AG04450 (cell line): ENCODE measurements around the gene SEMA5A. TPM values are rescaled to one million over a fixed set of nuclear protein-coding genes. Genes with fewer than 3 reads are reported as not detected.

Experiments used
- CTCF ChIA-PET: fragments of 300-600, 350-600 bp; formaldehyde crosslinking; extraction: SDS; loops from one replicate; lab custom pipeline; 2022; ENCODE audit warnings: antibody characterized with exemption, inconsistent platforms; lab: Charles Lee
- POLR2A ChIA-PET: fragments of 350-600 bp; formaldehyde crosslinking; extraction: SDS; loops from one replicate; lab custom pipeline; 2021; ENCODE audit warnings: antibody characterized with exemption, inconsistent platforms; lab: Yijun Ruan, JAX
- DNase-seq: peaks from one replicate; pipeline ENCODE4 v3.0.0-alpha.2; 2011; ENCODE audit warnings: low read depth, low spot score
- H3K27ac ChIP-seq: one replicate; pipeline ENCODE4 v1.5.1; 2012; ENCODE audit warnings: low read depth, low read length, control low read depth
- H3K27me3 ChIP-seq: one replicate; pipeline ENCODE4 v1.6.0; 2012; ENCODE audit warnings: low read length; ENCODE audit not compliant: control insufficient read depth, insufficient read depth
- H3K4me3 ChIP-seq: 2 replicates; pipeline ENCODE4 v1.5.1; 2011; ENCODE audit warnings: mild to moderate bottlenecking, low read depth, low read length, control low read depth
- H3K9me3 ChIP-seq: 2 replicates; pipeline ENCODE4 v1.5.1; 2012; ENCODE audit warnings: low read length; ENCODE audit not compliant: control insufficient read depth, insufficient read depth
- CTCF ChIP-seq: IDR thresholded peaks from 2 replicates; pipeline ENCODE4 v1.5.1; 2011; ENCODE audit warnings: low read depth, low read length, control low read depth, inconsistent platforms
- polyA plus RNA-seq: library from polyadenylated mRNA; depleted of rRNA; stranded (reverse); fragments of >200 nt; gene quantifications from 2 replicates; pipeline ENCODE4 v1.2.3, GENCODE V29; 2011

Gene SEMA5A
- polyA plus RNA-seq, 1 experiment, result 31.8 TPM

- Histone ChIP-seq H3K27ac (no peak overlapping the region), H3K4me3 (no peak overlapping the region), H3K27me3 (no peaks in the 10 kb centered on the region), H3K9me3 (peaks cover 2% of the 10 kb centered on the region)
- POLR2A ChIA-PET, result interaction anchor here (0.8 kb wide), 1 partner anchor 331 kb away, joined by 6 read pairs; no protein-coding TSS in a partner anchor
- no peak for TF ChIP-seq CTCF
- CTCF ChIA-PET, result interaction anchor here (0.7 kb wide), 1 partner anchor 608 kb away, joined by 3 read pairs; no protein-coding TSS in a partner anchor
- DNase-seq, result no peak
Observed at GRCh38 chr5:9197881-9198260, 348.0 kb downstream of the SEMA5A start.

- Histone ChIP-seq H3K27ac (no peak overlapping the region), H3K9me3 (no peaks in the 10 kb centered on the region; the same call in 1 of the 2 replicates), H3K4me3 (no peak overlapping the region), H3K27me3 (no peaks in the 10 kb centered on the region)
- POLR2A ChIA-PET, result no interaction called here
- peak; percentile 42 for DNase-seq
- CTCF ChIA-PET, result interaction anchor here (0.7 kb wide), 1 partner anchor 855 kb away, joined by 4 read pairs; no protein-coding TSS in a partner anchor
- no peak for TF ChIP-seq CTCF
Observed at GRCh38 chr5:9196403-9197227, 349.3 kb downstream of the SEMA5A start.

- no peak for TF ChIP-seq CTCF
- ChIA-PET CTCF (interaction anchor here (0.7 to 1.0 kb wide), 2 partner anchors 10 to 28 kb away, joined by 3 read pairs; no protein-coding TSS in a partner anchor), POLR2A (interaction anchor here (0.6 kb wide), 2 partner anchors 180 to 365 kb away, joined by 3 read pairs; no protein-coding TSS in a partner anchor)
- DNase-seq, result no peak
- Histone ChIP-seq H3K27ac (no peak overlapping the region), H3K27me3 (no peaks in the 10 kb centered on the region), H3K4me3 (no peak overlapping the region), H3K9me3 (no peaks in the 10 kb centered on the region; the same call in 1 of the 2 replicates)
Observed at GRCh38 chr5:9194509-9194908, 351.4 kb downstream of the SEMA5A start.

DNA sequence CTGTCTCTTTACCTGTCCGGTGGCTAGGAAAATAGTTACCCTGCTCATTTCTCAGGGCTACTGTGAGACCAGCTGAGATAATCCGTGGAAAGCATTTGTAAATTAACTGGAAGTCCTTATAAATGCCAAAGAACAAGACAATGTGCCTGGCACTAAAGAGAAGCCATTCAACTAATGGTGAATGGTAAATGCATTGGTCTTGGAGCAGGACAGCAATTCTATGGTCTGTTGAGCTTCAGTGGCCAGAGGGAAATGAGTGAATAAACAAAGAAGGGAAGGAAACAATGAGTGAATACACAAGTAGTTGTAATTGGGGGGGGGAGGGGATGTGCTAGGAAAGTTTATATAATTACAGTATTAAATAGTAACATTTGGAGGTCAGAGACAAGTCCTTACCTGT lies 353.6 kb downstream of the SEMA5A start:
- POLR2A ChIA-PET, result no interaction called here

More for the DNA sequence above, 353.6 kb downstream of the SEMA5A start:
- DNase-seq, result no peak
- TF ChIP-seq CTCF, result no peak
- no peaks in the 10 kb centered on the region for H3K27me3 ChIP-seq
- CTCF ChIA-PET, result no interaction called here
- no peaks in the 10 kb centered on the region; the same call in 1 of the 2 replicates for H3K9me3 ChIP-seq
- H3K4me3 ChIP-seq, result no peak overlapping the region
- H3K27ac ChIP-seq, result no peak overlapping the region
